RWPE1 (cell line): ENCODE measurements around the gene ADAM12.
"Not testable (repeated sequence)": the region's sequence is repeated elsewhere in the genome, so short reads cannot be mapped to it uniquely, and the experiment has no call there.

ENCODE experiments used
- CTCF ChIA-PET: fragments of 350-600 bp; sonication (Branson Sonifier 250); formaldehyde crosslinking; extraction: SDS; loops from one replicate; lab custom pipeline; 2021; lab: Yijun Ruan, JAX
- POLR2A ChIA-PET: fragments of 400-600 bp; formaldehyde crosslinking; extraction: SDS; loops from one replicate; lab custom pipeline; 2020; ENCODE audit warnings: antibody characterized with exemption; ENCODE audit not compliant: low non-redundant PET; lab: Yijun Ruan, JAX
- DNase-seq: peaks from one replicate; pipeline ENCODE4 v3.0.0; 2012; ENCODE audit warnings: low spot score
- H3K27ac ChIP-seq: fragments of 450-650 bp; 2 replicates; pipeline ENCODE4 v1.5.1; 2017
- TF ChIP-seq, protein P1 (sequence below): fragments of 450-650 bp; conservative IDR thresholded peaks from 2 replicates; pipeline ENCODE4 v1.5.1; 2017; ENCODE audit warnings: low read depth, mild to moderate bottlenecking

The ADAM12 gene

DNA sequence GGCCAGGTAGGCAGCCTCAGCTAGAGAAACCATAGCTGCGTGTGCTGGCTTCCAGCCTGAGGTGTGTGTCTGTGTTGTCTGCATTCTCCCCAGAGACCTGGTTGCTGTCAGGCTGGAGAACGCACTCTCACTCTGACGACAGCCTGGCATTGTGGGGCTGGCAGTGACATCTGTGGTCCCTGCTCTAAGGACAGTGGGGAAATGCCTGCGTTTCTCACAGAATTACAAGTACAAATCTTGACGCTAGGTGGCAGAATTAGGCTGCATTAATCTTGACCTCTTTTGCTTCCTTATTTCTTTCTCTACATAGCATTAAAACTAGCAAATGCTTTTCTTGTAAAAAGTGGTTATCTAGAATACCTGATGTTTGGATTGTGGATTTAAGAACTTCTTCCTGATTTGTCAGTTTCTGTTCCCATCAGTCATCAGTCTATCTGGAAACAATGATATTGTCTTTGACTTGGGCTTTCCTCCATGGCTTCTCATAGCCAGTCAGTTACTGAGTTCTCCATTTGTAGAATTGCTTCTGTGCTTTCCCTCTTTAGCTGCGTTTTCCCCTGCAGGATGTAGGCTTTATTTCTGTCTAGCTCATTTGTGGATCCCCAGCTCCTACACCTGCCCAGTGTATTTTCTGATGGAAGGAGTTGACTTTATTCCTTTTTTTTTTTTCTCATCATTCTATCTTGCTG lies 405.9 kb downstream of the ADAM12 start:
- TF ChIP-seq, protein P1, sequence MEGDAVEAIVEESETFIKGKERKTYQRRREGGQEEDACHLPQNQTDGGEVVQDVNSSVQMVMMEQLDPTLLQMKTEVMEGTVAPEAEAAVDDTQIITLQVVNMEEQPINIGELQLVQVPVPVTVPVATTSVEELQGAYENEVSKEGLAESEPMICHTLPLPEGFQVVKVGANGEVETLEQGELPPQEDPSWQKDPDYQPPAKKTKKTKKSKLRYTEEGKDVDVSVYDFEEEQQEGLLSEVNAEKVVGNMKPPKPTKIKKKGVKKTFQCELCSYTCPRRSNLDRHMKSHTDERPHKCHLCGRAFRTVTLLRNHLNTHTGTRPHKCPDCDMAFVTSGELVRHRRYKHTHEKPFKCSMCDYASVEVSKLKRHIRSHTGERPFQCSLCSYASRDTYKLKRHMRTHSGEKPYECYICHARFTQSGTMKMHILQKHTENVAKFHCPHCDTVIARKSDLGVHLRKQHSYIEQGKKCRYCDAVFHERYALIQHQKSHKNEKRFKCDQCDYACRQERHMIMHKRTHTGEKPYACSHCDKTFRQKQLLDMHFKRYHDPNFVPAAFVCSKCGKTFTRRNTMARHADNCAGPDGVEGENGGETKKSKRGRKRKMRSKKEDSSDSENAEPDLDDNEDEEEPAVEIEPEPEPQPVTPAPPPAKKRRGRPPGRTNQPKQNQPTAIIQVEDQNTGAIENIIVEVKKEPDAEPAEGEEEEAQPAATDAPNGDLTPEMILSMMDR = peak; percentile 57
- CTCF ChIA-PET = interaction anchor here (0.6 to 1.8 kb wide), 4 partner anchors 180 to 1445 kb away, joined by 3 to 8 read pairs (median 4); no protein-coding TSS in a partner anchor
- POLR2A ChIA-PET = no interaction called here
- DNase-seq = peak; percentile 44
- H3K27ac ChIP-seq = no peak overlapping the region

DNA sequence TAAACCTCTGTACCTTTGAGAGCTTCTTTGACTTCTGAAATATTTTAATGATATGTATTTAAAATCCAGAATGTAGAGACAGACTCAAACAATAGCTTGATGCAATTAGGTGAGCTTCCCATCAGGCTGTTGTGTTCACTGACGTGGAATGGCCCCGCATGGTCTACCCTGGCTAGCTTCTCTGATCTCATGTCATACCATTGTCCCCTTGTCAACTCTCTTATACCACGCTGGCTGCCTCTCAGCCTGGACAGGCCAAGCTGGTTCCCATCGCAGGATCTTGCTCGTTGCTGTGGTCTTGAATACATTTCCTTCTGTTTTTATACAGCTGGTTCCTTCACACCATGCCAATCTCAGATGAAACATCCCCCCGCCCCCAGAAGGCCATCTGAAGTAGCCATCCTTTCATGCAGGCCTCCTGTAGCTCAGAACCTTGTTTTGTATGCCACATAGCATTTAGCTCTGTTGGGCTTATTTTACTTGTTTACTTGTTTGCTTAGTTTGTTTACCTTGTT lies 407.7 kb downstream of the ADAM12 start:
- POLR2A ChIA-PET = no interaction called here

DNA sequence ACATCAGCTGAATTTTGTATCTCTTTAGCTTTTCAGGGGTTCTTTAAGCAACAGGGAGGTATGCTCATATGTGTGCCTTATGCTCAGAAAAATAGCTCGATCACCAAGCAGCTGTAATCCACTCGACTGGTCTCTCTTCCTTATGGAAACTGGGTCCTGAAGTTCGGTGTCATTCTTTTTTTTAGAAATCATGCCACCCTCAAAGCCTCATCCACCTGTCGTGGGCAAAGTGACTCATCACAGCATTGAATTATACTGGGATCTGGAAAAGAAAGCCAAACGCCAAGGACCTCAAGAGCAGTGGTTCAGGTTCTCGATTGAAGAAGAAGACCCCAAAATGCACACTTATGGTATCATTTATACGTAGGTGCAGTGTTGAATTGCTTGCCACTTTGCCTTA lies 408.3 kb downstream of the ADAM12 start:
- H3K27ac ChIP-seq = no peak overlapping the region
- TF ChIP-seq, protein P1 = no peak
- ChIA-PET POLR2A (no interaction called here), CTCF (interaction anchor here (1.0 to 1.4 kb wide), 2 partner anchors 46 to 407 kb away, joined by 4 to 6 read pairs; no protein-coding TSS in a partner anchor)
- DNase-seq = no peak

More for the DNA sequence above, 407.7 kb downstream of the ADAM12 start:
- TF ChIP-seq, protein P1 = no peak
- DNase-seq = no peak
- CTCF ChIA-PET = interaction anchor here (0.6 to 1.4 kb wide), 3 partner anchors 23 to 406 kb away, joined by 4 to 6 read pairs (median 4); no protein-coding TSS in a partner anchor
- H3K27ac ChIP-seq = no peak overlapping the region

DNA sequence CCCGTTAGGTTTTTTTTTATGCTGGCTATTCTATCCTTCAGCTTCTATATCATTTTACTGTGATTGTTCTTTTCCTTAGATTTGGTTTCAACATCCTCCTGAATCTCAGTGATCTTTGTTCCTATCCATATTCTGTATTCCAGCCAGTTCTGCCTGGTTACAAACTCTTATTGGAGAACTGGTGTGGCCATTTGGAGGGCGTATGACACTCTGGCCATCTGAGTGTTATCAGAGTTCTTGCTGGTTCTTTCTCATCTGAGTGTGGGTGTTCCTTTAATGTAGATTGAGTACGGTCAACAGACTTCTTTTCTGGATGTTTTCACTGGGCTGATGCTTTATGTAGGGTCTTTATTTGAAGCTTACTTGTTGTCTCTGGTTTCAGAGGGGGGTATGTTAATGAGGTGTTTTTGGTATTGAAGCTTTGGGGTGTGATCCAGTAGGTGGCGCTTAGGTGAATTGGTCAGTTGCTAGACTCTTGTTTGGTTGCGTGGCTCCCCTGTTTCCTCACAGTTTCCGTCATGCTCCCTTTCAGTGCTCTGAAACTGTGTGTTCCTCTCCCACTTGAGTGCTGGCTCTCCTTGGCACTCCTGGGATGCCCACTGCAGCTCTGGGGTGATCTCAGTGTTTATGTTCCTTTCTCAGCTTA lies 411.2 kb downstream of the ADAM12 start:
- ChIA-PET CTCF (interaction anchor here (0.5 to 0.7 kb wide), 3 partner anchors 43 to 404 kb away, joined by 3 to 6 read pairs (median 3); no protein-coding TSS in a partner anchor), POLR2A (no interaction called here)
- no peak for DNase-seq
- H3K27ac ChIP-seq = no peak overlapping the region
- TF ChIP-seq, protein P1 = no peak

DNA sequence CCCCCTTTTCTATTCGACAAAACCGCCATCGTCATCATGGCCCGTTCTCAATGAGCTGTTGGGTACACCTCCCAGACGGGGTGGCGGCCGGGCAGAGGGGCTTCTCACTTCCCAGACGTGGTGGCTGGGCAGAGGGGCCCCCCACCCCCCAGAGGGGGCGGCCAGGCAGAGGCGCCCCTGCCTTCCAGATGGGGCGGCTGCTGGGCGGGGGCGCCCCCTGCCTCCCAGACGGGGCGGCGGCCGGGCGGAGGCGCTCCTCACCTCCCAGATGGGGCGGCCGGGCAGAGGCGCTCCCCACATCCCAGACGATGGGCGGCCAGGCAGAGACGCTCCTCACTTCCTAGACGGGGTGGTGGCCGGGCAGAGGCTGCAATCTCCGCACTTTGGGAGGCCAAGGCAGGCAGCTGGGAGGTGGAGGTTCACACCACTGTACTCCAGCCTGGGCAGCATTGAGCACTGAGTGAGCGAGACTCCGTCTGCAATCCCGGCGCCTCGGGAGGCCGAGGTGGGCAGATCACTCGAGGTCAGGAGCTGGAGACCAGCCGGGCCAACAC lies 418.1 kb downstream of the ADAM12 start:
- CTCF ChIA-PET, H3K27ac ChIP-seq, POLR2A ChIA-PET: not testable (repeated sequence)

DNA sequence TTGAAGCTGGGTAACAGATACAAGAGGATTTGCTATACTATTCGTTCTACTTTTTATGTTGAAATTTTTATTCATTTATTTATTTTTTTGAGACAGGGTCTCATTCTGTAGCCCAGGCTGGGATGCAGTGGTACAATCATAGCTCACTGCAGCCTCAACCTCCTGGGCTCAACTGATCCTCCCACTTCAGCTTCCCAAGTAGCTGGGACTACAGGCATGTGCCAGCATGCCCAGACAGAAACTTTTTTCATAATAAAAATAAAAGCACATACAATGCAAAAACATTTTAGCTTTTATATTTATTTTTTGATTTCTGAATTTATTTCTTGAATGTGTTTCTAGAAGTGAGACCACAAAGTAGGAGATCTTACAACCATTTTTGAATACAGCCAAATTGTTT lies 420.7 kb downstream of the ADAM12 start:
- no peak overlapping the region for H3K27ac ChIP-seq
- CTCF ChIA-PET = interaction anchor here (0.7 kb wide), 1 partner anchor 33 kb away, joined by 3 read pairs; no protein-coding TSS in a partner anchor

More for the DNA sequence above, 418.1 kb downstream of the ADAM12 start:
- not testable (repeated sequence) for DNase-seq

More for the DNA sequence above, 420.7 kb downstream of the ADAM12 start:
- POLR2A ChIA-PET = no interaction called here
- TF ChIP-seq, protein P1 = no peak
- DNase-seq = no peak
